ENCODE results near the gene YPEL5. TPM values are rescaled to one million over a fixed set of nuclear protein-coding genes. Genes with fewer than 3 reads are reported as not detected.

Gene YPEL5
- total RNA-seq, 1 donor from 2014 or later = 86.0 TPM

GRCh38 chr2:30191819-30192271, 45.0 kb downstream of the YPEL5 start:
- Mint-ChIP-seq H3K4me3 (ENCODE audit: unreplicated experiment) (no peak overlapping the region), H3K36me3 (ENCODE audit: unreplicated experiment) (no peaks in the 10 kb centered on the region), H3K27me3 (ENCODE audit: unreplicated experiment) (peaks cover 14% of the 10 kb centered on the region), H3K4me1 (ENCODE audit: unreplicated experiment) (no peaks in the 10 kb centered on the region), H3K27ac (ENCODE audit: unreplicated experiment) (no peak overlapping the region), H3K9me3 (ENCODE audit: unreplicated experiment) (no peaks in the 10 kb centered on the region)
- TF ChIP-seq CTCF (IDR thresholded peaks at IDR 0.05) = no peak
- DNase-seq (ENCODE audit: extremely low spot score, unreplicated experiment) = no peak

DNA sequence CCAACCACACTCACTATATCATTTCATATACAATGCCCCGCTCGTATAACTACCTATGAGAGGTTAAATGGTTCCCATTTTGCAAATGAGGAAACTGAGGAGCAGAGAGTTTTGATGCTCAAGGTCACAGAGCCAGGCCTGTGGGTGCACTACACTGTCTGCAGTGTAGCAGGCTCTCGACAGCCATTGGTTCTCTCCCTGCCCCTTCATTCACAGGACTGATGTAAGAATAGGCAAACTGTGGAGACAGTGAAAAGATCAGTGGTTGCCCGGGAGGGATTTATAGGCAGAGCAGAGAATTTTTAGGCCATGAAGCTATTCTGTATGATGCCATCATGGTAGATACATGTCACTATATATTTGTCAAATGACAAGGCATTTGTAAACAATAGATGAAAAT, 45.5 kb downstream of the YPEL5 start:
- no peaks in the 10 kb centered on the region for H3K36me3 Mint-ChIP-seq (ENCODE audit: unreplicated experiment)
- DNase-seq (ENCODE audit: extremely low spot score, unreplicated experiment) = no peak
- no peaks in the 10 kb centered on the region for H3K9me3 Mint-ChIP-seq (ENCODE audit: unreplicated experiment)
- H3K27ac Mint-ChIP-seq (ENCODE audit: unreplicated experiment) = no peak overlapping the region
- no peak for TF ChIP-seq CTCF (IDR thresholded peaks at IDR 0.05)
- peaks cover 9% of the 10 kb centered on the region for H3K27me3 Mint-ChIP-seq (ENCODE audit: unreplicated experiment)
- no peaks in the 10 kb centered on the region for H3K4me1 Mint-ChIP-seq (ENCODE audit: unreplicated experiment)
- H3K4me3 Mint-ChIP-seq (ENCODE audit: unreplicated experiment) = no peak overlapping the region

GRCh38 chr2:30193104-30193681, 46.4 kb downstream of the YPEL5 start:
- H3K27ac Mint-ChIP-seq (ENCODE audit: unreplicated experiment) = no peak overlapping the region
- no peak overlapping the region for H3K4me3 Mint-ChIP-seq (ENCODE audit: unreplicated experiment)
- no peaks in the 10 kb centered on the region for H3K4me1 Mint-ChIP-seq (ENCODE audit: unreplicated experiment)
- no peak for DNase-seq (ENCODE audit: extremely low spot score, unreplicated experiment)
- H3K9me3 Mint-ChIP-seq (ENCODE audit: unreplicated experiment) = no peaks in the 10 kb centered on the region
- peaks cover 6% of the 10 kb centered on the region for H3K27me3 Mint-ChIP-seq (ENCODE audit: unreplicated experiment)
- no peak for TF ChIP-seq CTCF (IDR thresholded peaks at IDR 0.05)
- H3K36me3 Mint-ChIP-seq (ENCODE audit: unreplicated experiment) = no peaks in the 10 kb centered on the region

- no peak for TF ChIP-seq CTCF (IDR thresholded peaks at IDR 0.05)
- no peaks in the 10 kb centered on the region for H3K4me1 Mint-ChIP-seq (ENCODE audit: unreplicated experiment)
- H3K36me3 Mint-ChIP-seq (ENCODE audit: unreplicated experiment) = no peaks in the 10 kb centered on the region
- peaks cover 2% of the 10 kb centered on the region for H3K27me3 Mint-ChIP-seq (ENCODE audit: unreplicated experiment)
- H3K9me3 Mint-ChIP-seq (ENCODE audit: unreplicated experiment) = no peaks in the 10 kb centered on the region
- no peak for DNase-seq (ENCODE audit: extremely low spot score, unreplicated experiment)
- no peak overlapping the region for H3K4me3 Mint-ChIP-seq (ENCODE audit: unreplicated experiment)
- no peak overlapping the region for H3K27ac Mint-ChIP-seq (ENCODE audit: unreplicated experiment)
These were observed 47.6 kb downstream of the YPEL5 start for GRCh38 chr2:30194421-30194820.

GRCh38 chr2:30195016-30195415, 48.2 kb downstream of the YPEL5 start:
- DNase-seq (ENCODE audit: extremely low spot score, unreplicated experiment) = no peak
- no peaks in the 10 kb centered on the region for H3K4me1 Mint-ChIP-seq (ENCODE audit: unreplicated experiment)
- H3K4me3 Mint-ChIP-seq (ENCODE audit: unreplicated experiment) = no peak overlapping the region
- peaks cover 2% of the 10 kb centered on the region for H3K27me3 Mint-ChIP-seq (ENCODE audit: unreplicated experiment)
- no peaks in the 10 kb centered on the region for H3K9me3 Mint-ChIP-seq (ENCODE audit: unreplicated experiment)
- no peak overlapping the region for H3K27ac Mint-ChIP-seq (ENCODE audit: unreplicated experiment)
- H3K36me3 Mint-ChIP-seq (ENCODE audit: unreplicated experiment) = no peaks in the 10 kb centered on the region
- TF ChIP-seq CTCF (IDR thresholded peaks at IDR 0.05) = no peak
